ENCODE measurements around the gene TMEM63C.

The TMEM63C gene

GRCh38 chr14:77199590-77199989 lies 18.0 kb downstream of the TMEM63C start:
- TF ChIP-seq CTCF (IDR thresholded peaks at IDR 0.05; ENCODE audit: insufficient read depth, low read length, missing control alignments): no peak
- no peak for DNase-seq (ENCODE audit: low read depth, low spot score)
- ChIA-PET CTCF (no interaction called here), POLR2A (no interaction called here)
- H3K4me3 ChIP-seq (ENCODE audit: low read depth, low read length): no peak overlapping the region

- no peak overlapping the region for H3K4me3 ChIP-seq (ENCODE audit: low read depth, low read length)
- TF ChIP-seq CTCF (IDR thresholded peaks at IDR 0.05; ENCODE audit: insufficient read depth, low read length, missing control alignments): no peak
- CTCF ChIA-PET: no interaction called here
- no peak for DNase-seq (ENCODE audit: low read depth, low spot score)
- POLR2A ChIA-PET: no interaction called here
These were observed 18.9 kb downstream of the TMEM63C start for GRCh38 chr14:77200406-77200985.

GRCh38 chr14:77201696-77202095 lies 20.1 kb downstream of the TMEM63C start:
- TF ChIP-seq CTCF (IDR thresholded peaks at IDR 0.05; ENCODE audit: insufficient read depth, low read length, missing control alignments): no peak
- H3K4me3 ChIP-seq (ENCODE audit: low read depth, low read length): no peak overlapping the region
- DNase-seq (ENCODE audit: low read depth, low spot score): no peak
- POLR2A ChIA-PET: no interaction called here
- CTCF ChIA-PET: no interaction called here

- TF ChIP-seq CTCF (IDR thresholded peaks at IDR 0.05; ENCODE audit: insufficient read depth, low read length, missing control alignments): no peak
- H3K4me3 ChIP-seq (ENCODE audit: low read depth, low read length): no peak overlapping the region
- ChIA-PET CTCF (interaction anchor here (1.1 kb wide), 1 partner anchor 9 kb away, joined by 4 read pairs; no protein-coding TSS in a partner anchor), POLR2A (no interaction called here)
- no peak for DNase-seq (ENCODE audit: low read depth, low spot score)
These were observed 22.2 kb downstream of the TMEM63C start for GRCh38 chr14:77203611-77204458.

GRCh38 chr14:77204459-77204771 lies 22.8 kb downstream of the TMEM63C start:
- TF ChIP-seq CTCF (IDR thresholded peaks at IDR 0.05; ENCODE audit: insufficient read depth, low read length, missing control alignments): no peak
- POLR2A ChIA-PET: no interaction called here

GRCh38 chr14:77204907-77205306 lies 23.3 kb downstream of the TMEM63C start:
- H3K4me3 ChIP-seq (ENCODE audit: low read depth, low read length): no peak overlapping the region
- ChIA-PET CTCF (interaction anchor here (1.1 kb wide), 1 partner anchor 8 kb away, joined by 4 read pairs; no protein-coding TSS in a partner anchor), POLR2A (no interaction called here)
- TF ChIP-seq CTCF (IDR thresholded peaks at IDR 0.05; ENCODE audit: insufficient read depth, low read length, missing control alignments): no peak
- no peak for DNase-seq (ENCODE audit: low read depth, low spot score)

More at GRCh38 chr14:77204459-77204771, 22.8 kb downstream of the TMEM63C start:
- H3K4me3 ChIP-seq (ENCODE audit: low read depth, low read length): no peak overlapping the region
- CTCF ChIA-PET: interaction anchor here (1.1 kb wide), 1 partner anchor 9 kb away, joined by 4 read pairs; no protein-coding TSS in a partner anchor
- no peak for DNase-seq (ENCODE audit: low read depth, low spot score)

Data from AG04449 (cell line).